ENCODE results near the gene CDH8. TPM values are rescaled to one million over a fixed set of nuclear protein-coding genes. Genes with fewer than 3 reads are reported as not detected.

Gene CDH8
- total RNA-seq, 2 experiments from 2014 or later, result not detected

DNA sequence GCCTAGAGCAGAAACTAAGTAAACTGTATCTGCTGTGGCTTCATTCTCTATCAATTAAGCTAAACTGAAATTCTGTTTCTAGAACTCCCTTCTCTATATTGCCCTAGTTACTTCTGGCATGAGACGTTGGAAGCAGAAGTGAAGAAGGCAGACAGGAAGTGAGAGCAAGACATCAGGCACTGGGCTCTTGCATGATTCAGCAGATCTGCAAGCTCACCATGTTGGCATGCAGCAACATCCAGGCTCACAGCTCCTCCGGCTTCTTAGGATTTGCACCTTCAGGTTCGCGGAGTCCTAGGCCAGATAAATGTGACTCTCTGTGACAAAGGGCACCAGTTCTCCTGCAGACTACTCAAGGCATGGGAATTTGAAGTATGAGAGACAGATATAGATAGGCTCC lies 148.3 kb downstream of the CDH8 start:
- no peak overlapping the region for H3K4me3 ChIP-seq (ENCODE audit: low read depth, low read length, poor library complexity, severe bottlenecking)
- H3K4me2 ChIP-seq (ENCODE audit: low read length), result peak overlapping the region; percentile 20; the same call in 1 of the 2 replicates
- H3K36me3 ChIP-seq (ENCODE audit: insufficient read depth, low read length), result no peaks in the 10 kb centered on the region
- intact Hi-C loops (cut with micrococcal nuclease; ENCODE audit: unreplicated experiment), result no loop called here
- peak; percentile 55 for DNase-seq (ENCODE audit: low spot score)
- H3K9me2 ChIP-seq (ENCODE audit: insufficient read depth, low read length), result no peaks in the 10 kb centered on the region
- ChIA-PET POLR2A (interaction anchor here (0.5 to 1.3 kb wide), 7 partner anchors 7 to 646 kb away, joined by 3 to 4 read pairs (median 3); no protein-coding TSS in a partner anchor), CTCF (ENCODE audit: unreplicated experiment) (no interaction called here)
- H3K4me1 ChIP-seq (ENCODE audit: insufficient read depth, low read length, poor library complexity, severe bottlenecking), result peaks cover 11% of the 10 kb centered on the region
- H3K79me2 ChIP-seq (ENCODE audit: insufficient read depth, low read depth, low read length), result no peaks in the 10 kb centered on the region
- H3K27ac ChIP-seq (ENCODE audit: low read depth, low read length, poor library complexity, severe bottlenecking), result no peak overlapping the region
- H3K9me3 ChIP-seq (ENCODE audit: low read length), result no peaks in the 10 kb centered on the region
- BruUV-seq (replicated peaks), result no TSS peak
- TF ChIP-seq EZH2phosphoT487 (IDR thresholded peaks at IDR 0.05; ENCODE audit: borderline replicate concordance, low read depth, low read length), result no peak
- TF ChIP-seq, protein P1, sequence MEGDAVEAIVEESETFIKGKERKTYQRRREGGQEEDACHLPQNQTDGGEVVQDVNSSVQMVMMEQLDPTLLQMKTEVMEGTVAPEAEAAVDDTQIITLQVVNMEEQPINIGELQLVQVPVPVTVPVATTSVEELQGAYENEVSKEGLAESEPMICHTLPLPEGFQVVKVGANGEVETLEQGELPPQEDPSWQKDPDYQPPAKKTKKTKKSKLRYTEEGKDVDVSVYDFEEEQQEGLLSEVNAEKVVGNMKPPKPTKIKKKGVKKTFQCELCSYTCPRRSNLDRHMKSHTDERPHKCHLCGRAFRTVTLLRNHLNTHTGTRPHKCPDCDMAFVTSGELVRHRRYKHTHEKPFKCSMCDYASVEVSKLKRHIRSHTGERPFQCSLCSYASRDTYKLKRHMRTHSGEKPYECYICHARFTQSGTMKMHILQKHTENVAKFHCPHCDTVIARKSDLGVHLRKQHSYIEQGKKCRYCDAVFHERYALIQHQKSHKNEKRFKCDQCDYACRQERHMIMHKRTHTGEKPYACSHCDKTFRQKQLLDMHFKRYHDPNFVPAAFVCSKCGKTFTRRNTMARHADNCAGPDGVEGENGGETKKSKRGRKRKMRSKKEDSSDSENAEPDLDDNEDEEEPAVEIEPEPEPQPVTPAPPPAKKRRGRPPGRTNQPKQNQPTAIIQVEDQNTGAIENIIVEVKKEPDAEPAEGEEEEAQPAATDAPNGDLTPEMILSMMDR (conservative IDR thresholded peaks at IDR 0.05; ENCODE audit: low read length), result no peak
- peak overlapping the region; percentile 82 for H2AFZ ChIP-seq (ENCODE audit: low read length)
- no peaks in the 10 kb centered on the region for H4K20me1 ChIP-seq (ENCODE audit: insufficient read depth, low read length)

DNA sequence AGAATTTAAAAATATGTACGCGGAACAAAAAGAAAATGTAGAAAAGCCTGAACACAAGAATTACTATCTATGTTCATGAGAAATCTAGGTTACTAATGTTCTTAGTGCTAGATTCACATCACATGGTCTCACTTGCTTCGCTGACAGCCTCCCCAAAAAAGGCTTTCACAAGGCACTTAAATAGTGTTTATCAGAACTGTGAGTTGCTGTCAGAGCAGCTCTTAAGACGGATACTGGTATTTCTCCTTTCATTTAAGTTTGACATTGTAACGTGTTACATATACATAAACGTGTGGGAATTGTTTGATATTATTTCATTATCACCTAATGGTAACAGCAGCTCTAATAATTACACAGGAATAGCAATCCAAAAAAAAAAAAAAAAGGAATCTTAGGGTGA lies 150.9 kb downstream of the CDH8 start:
- no peak for DNase-seq (ENCODE audit: low spot score)
- ChIA-PET CTCF (ENCODE audit: unreplicated experiment) (no interaction called here), POLR2A (interaction anchor here (1.5 kb wide), 1 partner anchor 13 kb away, joined by 3 read pairs; no protein-coding TSS in a partner anchor)
- Histone ChIP-seq H3K4me1 (ENCODE audit: insufficient read depth, low read length, poor library complexity, severe bottlenecking) (peaks cover 11% of the 10 kb centered on the region), H3K79me2 (ENCODE audit: insufficient read depth, low read depth, low read length) (no peaks in the 10 kb centered on the region), H3K4me2 (ENCODE audit: low read length) (no peak overlapping the region), H3K9me3 (ENCODE audit: low read length) (no peaks in the 10 kb centered on the region), H4K20me1 (ENCODE audit: insufficient read depth, low read length) (no peaks in the 10 kb centered on the region), H3K9me2 (ENCODE audit: insufficient read depth, low read length) (no peaks in the 10 kb centered on the region), H3K27ac (ENCODE audit: low read depth, low read length, poor library complexity, severe bottlenecking) (no peak overlapping the region), H2AFZ (ENCODE audit: low read length) (no peak overlapping the region), H3K36me3 (ENCODE audit: insufficient read depth, low read length) (no peaks in the 10 kb centered on the region), H3K4me3 (ENCODE audit: low read depth, low read length, poor library complexity, severe bottlenecking) (no peak overlapping the region)
- intact Hi-C loops (cut with micrococcal nuclease; ENCODE audit: unreplicated experiment), result no loop called here
- no peak for TF ChIP-seq EZH2phosphoT487 (IDR thresholded peaks at IDR 0.05; ENCODE audit: borderline replicate concordance, low read depth, low read length)
- TF ChIP-seq, protein P1 (conservative IDR thresholded peaks at IDR 0.05; ENCODE audit: low read length), result no peak
- no TSS peak for BruUV-seq (replicated peaks)

DNA sequence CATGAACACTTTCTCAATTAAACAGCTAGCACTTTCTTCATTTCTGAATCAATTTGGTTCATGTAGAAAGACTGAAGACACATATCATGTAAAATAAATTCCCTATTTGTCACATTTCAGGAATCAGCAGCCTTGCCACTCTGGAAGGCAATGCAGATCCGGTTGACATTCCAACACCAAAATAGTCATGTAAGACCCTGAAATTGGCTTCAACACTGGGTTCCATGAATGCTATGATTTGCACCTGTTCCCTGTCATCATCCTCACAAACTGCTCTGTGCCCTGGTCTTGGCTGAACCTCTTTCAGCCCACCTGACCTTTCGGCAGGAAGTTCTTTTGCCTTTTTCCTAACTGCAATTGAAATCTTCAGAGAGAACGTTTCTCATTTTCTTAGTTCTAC lies 156.9 kb downstream of the CDH8 start:
- intact Hi-C loops (cut with micrococcal nuclease; ENCODE audit: unreplicated experiment), result no loop called here

More for the DNA sequence above, 156.9 kb downstream of the CDH8 start:
- Histone ChIP-seq H3K9me2 (ENCODE audit: insufficient read depth, low read length) (no peaks in the 10 kb centered on the region), H3K9me3 (ENCODE audit: low read length) (no peaks in the 10 kb centered on the region), H3K27ac (ENCODE audit: low read depth, low read length, poor library complexity, severe bottlenecking) (no peak overlapping the region), H3K79me2 (ENCODE audit: insufficient read depth, low read depth, low read length) (no peaks in the 10 kb centered on the region), H3K4me3 (ENCODE audit: low read depth, low read length, poor library complexity, severe bottlenecking) (no peak overlapping the region), H3K4me1 (ENCODE audit: insufficient read depth, low read length, poor library complexity, severe bottlenecking) (no peaks in the 10 kb centered on the region), H2AFZ (ENCODE audit: low read length) (no peak overlapping the region), H3K4me2 (ENCODE audit: low read length) (no peak overlapping the region), H3K36me3 (ENCODE audit: insufficient read depth, low read length) (no peaks in the 10 kb centered on the region), H4K20me1 (ENCODE audit: insufficient read depth, low read length) (no peaks in the 10 kb centered on the region)
- ChIA-PET POLR2A (no interaction called here), CTCF (ENCODE audit: unreplicated experiment) (no interaction called here)
- BruUV-seq (replicated peaks), result no TSS peak
- no peak for DNase-seq (ENCODE audit: low spot score)
- no peak for TF ChIP-seq EZH2phosphoT487 (IDR thresholded peaks at IDR 0.05; ENCODE audit: borderline replicate concordance, low read depth, low read length)
- TF ChIP-seq, protein P1 (conservative IDR thresholded peaks at IDR 0.05; ENCODE audit: low read length), result no peak
